NCI-H748 treated with DMSO at 0.1 percent for 48 hours (cell line): ENCODE data around the gene PFDN5.
"Not testable (repeated sequence)": the region's sequence is repeated elsewhere in the genome, so short reads cannot be mapped to it uniquely, and the experiment has no call there.

Source experiments
- DNase-seq: peaks from one replicate; lab custom pipeline; 2025; lab: John Stamatoyannopoulos, UW

PFDN5 gene

GRCh38 chr12:53287741-53288216, 7.6 kb upstream of the PFDN5 start:
- no peak for DNase-seq

GRCh38 chr12:53288322-53288721, 7.0 kb upstream of the PFDN5 start:
- no peak for DNase-seq

- DNase-seq: no peak
These were observed 5.5 kb upstream of the PFDN5 start for GRCh38 chr12:53289891-53290290.

- no peak for DNase-seq
These were observed 4.7 kb upstream of the PFDN5 start for GRCh38 chr12:53290661-53291060.

- no peak for DNase-seq
These were observed 2.9 kb upstream of the PFDN5 start for GRCh38 chr12:53292426-53292825.

- DNase-seq: no peak
These were observed 513 bp downstream of the PFDN5 start for GRCh38 chr12:53295891-53296219.

GRCh38 chr12:53297106-53297505, 1.8 kb downstream of the PFDN5 start:
- not testable (repeated sequence) for DNase-seq

GRCh38 chr12:53298164-53298563, 2.8 kb downstream of the PFDN5 start:
- no peak for DNase-seq

- DNase-seq: no peak
These were observed 3.7 kb downstream of the PFDN5 start for GRCh38 chr12:53299101-53299453.

GRCh38 chr12:53299454-53300180, 4.3 kb downstream of the PFDN5 start, which contains the start of gene MYG1:
TSS of gene MYG1 (plus strand) at chr12:53299695. CDS start at chr12:53299738, 43 bp downstream.
- peak; percentile 77 for DNase-seq

- no peak for DNase-seq
These were observed 4.8 kb downstream of the PFDN5 start for GRCh38 chr12:53300187-53300586.

- no peak for DNase-seq
These were observed 7.6 kb downstream of the PFDN5 start for GRCh38 chr12:53302903-53303302.

GRCh38 chr12:53306826-53307225, 11.5 kb downstream of the PFDN5 start:
- DNase-seq: no peak

GRCh38 chr12:53308276-53308675, 12.9 kb downstream of the PFDN5 start:
- DNase-seq: no peak

- DNase-seq: no peak
These were observed 18.7 kb downstream of the PFDN5 start for GRCh38 chr12:53313996-53314395.

- no peak for DNase-seq
These were observed 25.2 kb downstream of the PFDN5 start for GRCh38 chr12:53320352-53321195.

- no peak for DNase-seq
These were observed 28.9 kb downstream of the PFDN5 start for GRCh38 chr12:53324113-53324778.

GRCh38 chr12:53324779-53325510, 29.6 kb downstream of the PFDN5 start:
- peak; percentile 64 for DNase-seq

- peak; percentile 3 for DNase-seq
These were observed 30.2 kb downstream of the PFDN5 start for GRCh38 chr12:53325511-53326061.

- DNase-seq: no peak
These were observed 31.3 kb downstream of the PFDN5 start for GRCh38 chr12:53326460-53327185.

GRCh38 chr12:53327435-53328042, 32.2 kb downstream of the PFDN5 start:
- no peak for DNase-seq
